Measurements from ENCODE around the gene PYGB. TPM values are rescaled to one million over a fixed set of nuclear protein-coding genes. Genes with fewer than 3 reads are reported as not detected.

The PYGB gene
- total RNA-seq, 1 donor from 2014 or later, result 72.1 TPM

- DNase-seq, result no peak
Measured at GRCh38 chr20:25216199-25216945, 31.5 kb upstream of the PYGB start.

GRCh38 chr20:25217161-25218108 lies 30.4 kb upstream of the PYGB start:
- DNase-seq, result no peak

DNA sequence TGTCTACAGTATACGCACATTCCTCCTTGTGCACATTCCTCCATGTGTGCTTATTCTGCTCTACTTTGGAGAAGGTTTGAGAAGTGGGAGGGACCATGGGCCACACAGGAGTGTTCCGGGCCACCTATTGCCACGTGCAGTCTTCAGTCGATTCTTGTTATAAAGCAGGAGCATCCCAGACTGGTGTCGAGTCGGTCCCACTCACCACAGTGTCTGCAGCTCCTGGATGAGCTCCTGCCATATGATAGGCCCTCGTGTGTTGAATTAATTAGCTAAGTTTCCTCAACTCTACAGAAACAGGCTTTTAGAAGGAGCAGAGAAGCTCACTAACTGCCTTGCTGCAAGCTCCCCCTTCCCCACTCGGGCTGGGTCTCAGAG lies 29.8 kb upstream of the PYGB start:
- no peak for DNase-seq

DNA sequence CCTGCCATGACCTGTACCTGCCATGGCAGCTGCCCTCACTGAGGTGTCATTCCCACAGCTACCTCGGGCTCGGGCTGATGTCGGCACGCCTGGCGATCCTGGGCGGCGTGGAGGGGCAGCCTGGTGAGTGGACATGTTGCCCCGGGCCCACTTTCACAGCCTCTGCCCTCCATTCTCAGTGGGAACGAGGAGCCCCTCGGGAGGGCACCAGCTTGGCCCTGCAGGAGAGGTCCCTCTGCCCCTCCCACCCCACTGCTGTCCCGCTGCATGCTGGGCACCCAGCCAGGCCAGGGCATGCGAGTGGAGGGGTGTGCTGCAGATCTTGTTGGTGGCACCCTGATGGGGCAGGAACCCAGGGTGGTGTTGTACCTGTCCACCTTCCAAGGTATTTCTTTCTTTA lies 29.4 kb upstream of the PYGB start:
- DNase-seq, result no peak

DNA sequence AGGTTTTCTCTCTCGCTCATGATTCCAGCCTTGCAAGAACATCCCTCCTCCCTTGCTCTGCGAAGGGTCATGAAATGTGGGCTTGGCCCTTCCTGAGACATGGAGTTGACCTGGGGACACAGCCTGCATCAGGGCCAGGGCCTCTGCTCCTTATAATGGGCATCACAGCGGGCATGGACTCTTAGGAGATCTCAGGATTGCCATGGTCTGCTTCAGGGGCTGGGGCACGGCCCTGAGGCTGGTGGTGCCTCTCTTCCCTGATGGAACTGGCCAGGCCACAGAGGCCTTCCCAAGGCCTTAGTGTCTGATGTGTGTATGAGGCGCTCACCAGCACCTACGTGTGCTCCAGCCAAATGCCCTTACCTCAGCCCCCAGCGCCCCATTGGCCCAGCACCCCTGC lies 28.5 kb upstream of the PYGB start:
- no peak for DNase-seq

DNA sequence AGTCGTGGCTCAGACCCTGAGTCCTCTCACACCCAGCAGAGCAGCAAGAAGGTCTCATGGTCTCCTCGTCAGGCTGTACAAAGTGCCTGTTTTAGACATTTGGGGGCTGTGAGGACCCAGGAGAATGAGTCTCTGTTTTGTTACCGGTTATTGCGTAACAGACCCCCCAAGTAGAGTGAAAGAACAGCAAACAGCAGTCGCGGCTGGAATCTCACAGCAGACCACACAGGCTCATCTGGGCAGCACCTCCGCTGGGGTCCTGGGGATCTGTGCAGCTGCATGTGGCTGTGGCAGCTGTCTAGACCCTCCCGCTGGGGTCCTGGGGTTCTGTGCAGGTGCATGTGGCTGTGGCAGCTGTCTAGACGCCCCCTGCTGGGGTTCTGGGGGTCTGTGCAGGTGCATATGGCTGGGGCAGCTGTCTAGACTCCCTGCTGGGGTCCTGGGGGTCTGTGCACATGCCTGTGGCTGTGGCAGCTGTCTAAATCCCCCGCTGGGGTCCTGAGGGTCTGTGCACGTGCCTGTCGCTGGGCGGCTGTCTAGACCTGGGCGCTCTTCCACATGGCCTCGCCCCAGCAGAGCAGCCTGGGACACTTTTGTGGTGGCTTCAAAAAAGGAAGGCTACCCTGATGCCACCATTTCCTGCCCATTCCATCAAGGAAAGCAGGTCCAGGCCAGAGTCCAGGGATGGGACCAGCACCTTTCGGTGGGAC lies 27.7 kb upstream of the PYGB start:
- no peak for DNase-seq

DNA sequence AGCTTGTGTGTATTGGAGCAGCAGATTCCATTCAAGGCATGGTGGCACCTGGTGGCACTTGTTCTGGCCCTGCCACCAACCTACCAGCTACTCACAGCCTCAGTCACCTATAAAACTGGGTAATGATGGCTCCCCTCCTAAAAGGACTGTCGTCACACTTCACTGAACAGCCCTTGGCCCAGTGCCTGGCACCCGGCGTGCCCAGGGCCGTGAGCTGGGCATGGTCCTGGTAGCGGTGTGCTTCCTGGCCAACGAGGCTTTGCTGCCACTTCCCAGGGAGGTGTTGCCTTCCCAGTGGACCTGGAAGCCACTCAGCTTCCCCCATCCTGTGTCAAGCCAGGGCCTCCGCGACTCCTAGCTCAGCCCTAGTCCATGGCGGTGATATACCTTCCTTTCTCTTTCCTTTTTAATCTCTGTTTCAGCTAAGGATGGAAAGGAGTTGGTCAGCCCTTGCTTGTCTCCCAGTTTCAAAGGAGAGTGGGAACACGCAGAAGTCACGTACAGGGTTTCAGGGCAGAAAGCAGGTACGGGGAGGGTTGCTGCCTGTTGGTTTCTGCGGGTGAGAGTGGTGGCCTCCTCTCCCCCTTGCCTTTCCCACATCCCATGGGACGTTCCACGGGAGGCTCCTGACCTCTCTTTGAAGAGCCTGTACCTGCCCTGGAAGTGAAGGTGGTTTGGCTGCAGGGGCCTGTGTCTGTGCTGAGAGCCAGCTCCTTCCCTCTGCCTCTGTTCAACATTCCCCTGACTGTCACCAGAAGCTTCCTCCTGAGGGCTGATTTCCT lies 26.9 kb upstream of the PYGB start:
- no peak for DNase-seq

DNA sequence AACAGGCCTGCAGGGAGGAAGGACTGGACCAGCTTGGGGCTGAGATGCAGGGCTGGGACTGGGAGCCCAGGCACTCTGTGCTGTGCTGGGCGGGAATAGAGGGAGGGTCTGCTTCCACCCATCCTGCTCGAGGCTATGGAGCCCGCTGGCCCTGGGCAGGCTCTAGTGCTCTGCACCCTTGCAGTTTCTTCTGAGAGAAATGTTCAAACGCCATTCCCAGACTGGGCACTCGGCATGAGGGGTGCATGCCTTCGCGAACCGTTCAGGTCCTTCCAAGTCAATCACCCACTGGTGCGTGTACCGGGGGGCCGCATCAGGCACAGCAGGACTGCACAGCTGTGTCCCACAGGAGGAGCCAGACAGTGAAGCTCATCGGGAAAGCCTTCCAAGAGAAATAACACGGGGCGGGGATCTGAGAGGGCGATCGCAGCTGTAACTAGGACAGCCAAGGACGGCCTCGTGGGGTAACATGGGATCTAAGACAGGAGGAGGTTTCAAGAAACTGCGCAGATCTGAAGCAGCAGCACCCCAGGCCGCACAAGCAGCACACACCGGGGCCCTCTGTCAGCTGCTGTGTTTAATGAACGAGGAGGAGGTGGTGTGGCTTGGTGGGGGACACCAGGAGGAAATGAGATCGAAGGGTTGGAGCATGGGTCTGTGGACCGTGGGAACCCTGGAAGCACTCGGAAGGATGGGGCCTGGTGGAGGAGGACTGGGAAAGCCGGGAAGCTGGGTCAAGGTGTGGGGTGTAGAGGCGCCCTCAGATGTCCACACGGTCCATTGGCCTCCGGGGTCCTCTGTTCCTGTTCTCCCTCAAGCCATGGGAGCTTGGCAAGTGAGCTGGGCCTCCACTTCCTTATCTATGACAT lies 26.1 kb upstream of the PYGB start:
- DNase-seq, result no peak

DNA sequence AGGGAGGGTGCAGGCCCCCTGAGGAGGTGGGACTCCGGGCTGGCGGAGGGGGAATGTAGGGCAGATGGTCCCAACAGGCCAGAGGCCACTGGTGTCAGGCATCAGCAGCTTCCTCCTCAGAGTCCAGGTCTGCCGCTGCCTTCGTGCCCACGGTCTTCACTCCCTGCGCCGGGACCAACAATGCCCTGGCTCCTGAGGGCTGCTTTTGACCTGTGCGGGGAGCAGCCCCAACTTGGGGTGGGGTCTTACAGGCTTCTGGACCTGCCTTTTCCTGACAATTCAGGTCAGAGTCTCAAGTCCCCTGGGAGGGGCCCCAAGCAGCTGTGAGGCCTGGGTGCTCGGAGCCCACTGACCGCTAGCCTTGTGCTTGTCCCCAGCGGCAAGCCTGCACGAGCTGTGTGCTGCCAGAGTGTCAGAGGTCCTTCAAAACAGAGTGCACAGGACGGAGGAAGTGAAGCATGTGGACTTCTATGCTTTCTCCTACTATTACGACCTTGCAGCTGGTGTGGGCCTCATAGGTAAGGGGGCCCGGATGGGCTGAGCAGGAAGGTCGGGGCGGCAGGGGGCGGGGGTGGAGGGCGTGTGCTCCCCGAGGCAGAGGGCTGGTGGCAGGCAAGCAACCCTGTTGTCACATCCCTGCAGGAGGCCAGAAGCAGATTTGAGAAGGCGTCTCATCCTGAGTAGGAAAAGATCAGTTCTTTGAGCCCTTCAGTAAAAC lies 25.3 kb upstream of the PYGB start:
- DNase-seq, result no peak

DNA sequence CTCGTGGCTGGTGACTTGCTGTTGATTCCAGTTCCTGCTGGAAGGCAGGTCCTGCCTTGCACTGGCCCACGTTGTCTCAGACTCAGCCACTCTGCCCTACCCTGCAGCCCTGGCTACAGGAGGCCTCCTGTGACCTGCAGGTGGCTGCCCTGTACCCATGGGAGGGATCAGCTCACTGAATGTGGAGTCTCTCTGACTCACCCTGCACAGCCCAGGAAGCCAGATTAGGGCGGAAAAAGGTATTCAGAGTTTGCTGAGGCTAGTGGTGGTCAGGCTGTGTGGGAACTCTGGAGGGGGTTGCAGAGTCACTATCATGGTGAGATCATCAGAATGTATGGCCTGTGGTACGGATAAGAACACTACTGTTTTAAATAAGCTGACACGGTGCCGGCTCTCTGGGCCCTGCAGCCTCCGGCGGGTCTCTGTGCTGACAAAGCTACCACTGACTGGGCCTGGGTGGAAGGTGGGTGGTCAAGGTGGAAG lies 24.7 kb upstream of the PYGB start:
- DNase-seq, result no peak

- no peak for DNase-seq
Measured at GRCh38 chr20:25223765-25224720, 23.8 kb upstream of the PYGB start.

GRCh38 chr20:25224941-25225340 lies 22.9 kb upstream of the PYGB start:
- DNase-seq, result no peak

DNA sequence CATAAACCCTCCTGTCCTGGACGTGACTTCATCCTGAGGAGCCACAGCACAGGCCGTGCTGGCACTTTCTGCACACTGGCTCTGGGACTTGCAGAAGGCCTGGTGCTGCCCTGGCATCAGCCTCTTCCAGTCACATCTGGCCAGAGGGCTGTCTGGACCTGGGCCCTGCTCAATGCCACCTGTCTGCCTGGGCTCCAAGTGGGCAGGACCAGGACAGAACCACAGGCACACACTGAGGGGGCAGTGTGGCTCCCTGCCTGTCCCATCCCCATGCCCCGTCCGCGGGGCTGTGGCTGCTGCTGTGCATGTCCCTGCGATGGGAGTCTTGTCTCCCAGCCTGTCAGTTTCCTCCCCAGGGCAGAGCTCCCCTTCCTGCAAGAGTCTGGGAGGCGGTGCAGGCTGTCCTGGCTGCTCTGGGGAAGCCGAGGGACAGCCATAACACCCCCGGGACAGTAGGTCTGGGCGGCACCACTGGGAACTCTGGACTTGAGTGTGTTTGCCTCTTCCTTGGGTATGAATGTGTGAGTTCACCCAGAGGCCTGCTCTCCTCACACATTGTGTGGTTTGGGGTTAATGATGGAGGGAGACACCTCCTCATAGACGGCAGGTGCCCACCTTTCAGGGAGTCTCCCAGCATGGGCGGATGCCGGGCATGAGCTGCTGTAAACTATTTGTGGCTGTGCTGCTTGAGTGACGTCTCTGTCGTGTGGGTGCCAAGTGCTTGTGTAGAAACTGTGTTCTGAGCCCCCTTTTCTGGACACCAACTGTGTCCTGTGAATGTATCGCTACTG lies 22.0 kb upstream of the PYGB start:
- no peak for DNase-seq

DNA sequence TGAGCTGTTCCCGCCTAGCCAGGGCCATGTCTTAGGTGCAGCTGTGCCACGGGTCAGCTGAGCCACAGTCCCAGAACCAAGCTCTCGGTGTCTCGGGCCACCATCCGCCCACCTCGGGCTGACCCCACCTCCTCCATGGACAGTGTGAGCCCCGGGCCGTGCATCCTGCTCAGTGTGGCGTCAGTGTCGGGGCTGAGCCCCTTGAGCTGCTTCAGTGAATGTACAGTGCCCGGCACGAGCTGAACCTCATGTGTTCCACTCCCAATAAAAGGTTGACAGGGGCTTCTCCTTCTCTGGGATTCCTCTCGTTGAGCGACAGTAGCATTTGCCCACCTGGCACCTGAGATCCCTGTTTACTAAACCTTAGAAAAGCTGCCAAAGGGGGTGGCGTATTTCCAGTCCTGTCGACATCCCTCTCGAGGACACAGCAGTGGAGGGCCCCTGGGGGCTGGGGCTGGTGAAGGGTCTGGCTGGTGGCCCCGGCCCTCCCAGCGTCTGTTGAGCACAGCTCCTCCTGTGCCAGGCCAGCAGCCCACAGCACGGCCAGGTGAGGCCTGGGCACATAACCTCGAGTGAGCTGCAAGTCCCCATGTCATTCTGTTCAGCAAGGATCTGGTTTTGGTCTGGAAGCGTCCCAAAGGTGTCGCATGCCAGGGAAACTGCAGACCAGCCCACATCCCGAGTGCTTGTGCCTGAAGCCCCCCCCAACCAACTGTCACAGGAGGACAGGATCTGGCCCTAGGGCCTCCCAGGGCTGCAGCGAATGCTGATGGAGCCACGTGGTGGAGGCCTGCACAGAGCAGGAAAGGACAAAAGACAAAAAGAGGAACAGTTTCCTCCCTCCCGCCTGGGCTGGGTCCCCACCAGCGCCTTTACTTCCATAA lies 21.2 kb upstream of the PYGB start:
- no peak for DNase-seq

DNA sequence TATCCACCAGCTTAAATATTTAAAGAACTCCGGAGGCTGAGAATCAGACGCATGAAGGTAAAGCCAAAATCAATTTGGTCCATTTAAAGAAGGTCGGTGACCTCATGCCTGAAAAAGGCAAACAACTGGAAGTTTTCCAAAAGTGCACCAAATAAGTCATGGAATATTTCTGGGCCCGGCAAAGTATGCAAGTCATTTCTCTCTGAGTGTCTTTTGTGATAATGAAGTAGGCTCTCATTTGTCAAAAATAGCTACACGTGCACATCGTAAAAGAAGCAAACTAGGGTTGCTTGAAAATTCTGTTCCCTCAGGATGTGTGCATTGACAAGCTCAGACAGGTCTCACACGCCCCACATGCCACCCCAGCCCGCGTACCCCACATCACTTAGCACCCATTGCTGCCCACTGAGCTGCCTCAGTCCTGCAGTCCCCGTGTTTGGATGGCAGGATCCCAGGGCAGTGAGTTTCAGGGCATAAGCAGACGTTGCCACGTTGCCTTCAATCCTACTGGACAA lies 20.5 kb upstream of the PYGB start:
- no peak for DNase-seq

GRCh38 chr20:25229486-25230165 lies 18.3 kb upstream of the PYGB start:
- no peak for DNase-seq

Data from occipital lobe (tissue), 2 donors.